ENCODE measurements around the gene CYP27A1. TPM values are rescaled to one million over a fixed set of nuclear protein-coding genes. Genes with fewer than 3 reads are reported as not detected.

The CYP27A1 gene
- total and polyA plus RNA-seq, 2 of the 8 experiments (the other 6 are each of a cell fraction or from before 2014, with no cell fraction given) = 5.4 to 14.7 TPM

DNA sequence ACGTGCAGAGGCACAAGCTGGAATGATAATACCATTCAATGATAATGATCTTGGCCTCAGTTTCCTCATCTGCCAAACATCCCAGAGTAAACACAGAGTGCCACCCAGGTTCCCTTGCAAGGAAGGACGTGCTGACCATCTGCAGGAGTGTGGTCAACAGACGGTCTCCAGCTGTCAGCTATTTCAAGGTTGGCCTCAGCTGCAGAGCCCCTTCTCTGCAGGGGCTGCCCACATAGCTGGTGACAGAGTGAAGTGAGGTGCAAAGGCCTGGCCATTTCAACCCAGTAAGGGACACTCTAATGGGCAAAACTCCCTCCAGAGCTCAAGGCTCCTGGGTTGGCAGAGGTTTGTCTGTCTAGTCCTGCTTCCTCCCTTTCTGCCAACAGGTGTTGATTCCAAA, 69.3 kb downstream of the CYP27A1 start:
- H2BK120ac ChIP-seq (replicated peaks; ENCODE audit: low read depth, low read length) = no peak overlapping the region
- no peak overlapping the region for H3K9ac ChIP-seq (replicated peaks in 1 of 4; ENCODE audit: extremely low read depth in 1 of 4, low read depth in 3 of 4, low read length in 3 of 4)
- no peak overlapping the region for H4K8ac ChIP-seq (ENCODE audit: extremely low read depth, insufficient read depth, low read length)
- no peak overlapping the region for H2BK15ac ChIP-seq (ENCODE audit: low read length)
- no peak overlapping the region for H4K91ac ChIP-seq (replicated peaks; ENCODE audit: insufficient read length, low read length)
- no peaks in the 10 kb centered on the region for H3K79me2 ChIP-seq (ENCODE audit: control insufficient read depth in 1 of 2, insufficient read depth in 2 of 2, low read length in 2 of 2)
- H3K4me2 ChIP-seq (ENCODE audit: insufficient read depth in 1 of 2, low read depth in 2 of 2, low read length in 2 of 2) = no peak overlapping the region
- no peak overlapping the region for H2BK20ac ChIP-seq (ENCODE audit: low read length)
- peaks cover 31 to 40% (median 34%) of the 10 kb centered on the region in 4 experiments for H3K27me3 ChIP-seq (replicated peaks in 1 of 4; ENCODE audit: control insufficient read depth in 3 of 4, extremely low read depth in 1 of 4, insufficient read depth in 3 of 4, low read length in 3 of 4)
- POLR2A ChIA-PET (ENCODE audit: partially characterized antibody) = no interaction called here
- H3K79me1 ChIP-seq (ENCODE audit: low read depth, low read length) = no peaks in the 10 kb centered on the region
- no peaks in the 10 kb centered on the region for H3K9me3 ChIP-seq (ENCODE audit: insufficient read depth in 2 of 2, low read depth in 1 of 2, low read length in 1 of 2)
- DNase-seq (ENCODE audit: low read depth in 1 of 2, low spot score in 2 of 2) (no peak), FAIRE-seq (no peak)
- H3K4me3 ChIP-seq (ENCODE audit: extremely low read depth in 1 of 4, insufficient read depth in 2 of 4, low read depth in 3 of 4, low read length in 4 of 4) = no peak overlapping the region
- no peak overlapping the region for H2BK5ac ChIP-seq (ENCODE audit: low read depth, low read length)
- H2AFZ ChIP-seq (ENCODE audit: low read length) = no peak overlapping the region
- no peak overlapping the region for H4K5ac ChIP-seq (ENCODE audit: insufficient read length, low read depth, low read length)
- H3K23ac ChIP-seq (ENCODE audit: insufficient read length) = no peak overlapping the region
- H2AK5ac ChIP-seq (ENCODE audit: low read depth, low read length) = no peak overlapping the region
- H3K23me2 ChIP-seq (ENCODE audit: low read depth, low read length) = no peaks in the 10 kb centered on the region
- no peak overlapping the region for H3K4ac ChIP-seq (replicated peaks; ENCODE audit: insufficient read length, low read depth, low read length)
- H3K27ac ChIP-seq (ENCODE audit: low read depth, low read length) = no peak overlapping the region
- H3K56ac ChIP-seq (replicated peaks; ENCODE audit: insufficient read length, low read depth, low read length) = no peak overlapping the region
- no peak overlapping the region for H3K14ac ChIP-seq (ENCODE audit: insufficient read length)
- CTCF ChIA-PET (ENCODE audit: partially characterized antibody) = interaction anchor here (0.6 to 7.5 kb wide), 18 partner anchors 10 to 224 kb away, joined by 3 to 93 read pairs (median 10); no protein-coding TSS in a partner anchor
- no peaks in the 10 kb centered on the region for H3K36me3 ChIP-seq (ENCODE audit: control insufficient read depth in 2 of 4, insufficient read depth in 4 of 4, low read length in 3 of 4)
- H4K20me1 ChIP-seq (replicated peaks in 1 of 2; ENCODE audit: control insufficient read depth in 1 of 2, insufficient read depth in 2 of 2, low read length in 2 of 2) = no peaks in the 10 kb centered on the region
- no peak overlapping the region for H3K18ac ChIP-seq (ENCODE audit: extremely low read depth, low read length)
- no peak overlapping the region for H2BK12ac ChIP-seq (ENCODE audit: low read depth, low read length)
- WGBS, 2 experiments (ENCODE audit: extremely low coverage in 1 of 2, insufficient coverage in 1 of 2, insufficient read length in 1 of 2, insufficient replicate concordance in 2 of 2, low coverage in 1 of 2, low lambda C conversion rate in 2 of 2, missing lambda C conversion rate in 1 of 2) = 71% methylated on average over 3 of the region's 3 CpGs; no CpG with 5 or more reads in 1 of the 2 experiments
- H3K4me1 ChIP-seq (replicated peaks in 1 of 4; ENCODE audit: control insufficient read depth in 3 of 4, insufficient read depth in 4 of 4, low read length in 3 of 4) = peaks cover 10 to 20% (median 13%) of the 10 kb centered on the region in 4 experiments
- TF ChIP-seq, protein P1, sequence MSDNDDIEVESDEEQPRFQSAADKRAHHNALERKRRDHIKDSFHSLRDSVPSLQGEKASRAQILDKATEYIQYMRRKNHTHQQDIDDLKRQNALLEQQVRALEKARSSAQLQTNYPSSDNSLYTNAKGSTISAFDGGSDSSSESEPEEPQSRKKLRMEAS (IDR thresholded peaks at IDR 0.05) = no peak
- TF ChIP-seq RNF2 (IDR thresholded peaks at IDR 0.05; ENCODE audit: borderline replicate concordance, low read depth, low read length, missing control alignments, poor library complexity, severe bottlenecking) (no peak), YY1 (IDR thresholded peaks at IDR 0.05; ENCODE audit: low read depth, low read length) (no peak), SIN3A (conservative IDR thresholded peaks at IDR 0.05 in 1 of 2, IDR thresholded peaks at IDR 0.05 in 1 of 2; ENCODE audit: low read depth in 1 of 2, low read length in 2 of 2) (no peak), EP300 (IDR thresholded peaks at IDR 0.05; ENCODE audit: borderline replicate concordance in 1 of 2, low read depth in 2 of 2, low read length in 2 of 2) (no peak), RAD21 (IDR thresholded peaks at IDR 0.05 in 1 of 2, conservative IDR thresholded peaks at IDR 0.05 in 1 of 2; ENCODE audit: low read depth in 2 of 2, low read length in 2 of 2) (no peak), CHD1 (IDR thresholded peaks at IDR 0.05; ENCODE audit: low read depth, low read length) (no peak), FOSL1 (IDR thresholded peaks at IDR 0.05; ENCODE audit: insufficient read depth, low read depth, low read length) (no peak), SP4 (IDR thresholded peaks at IDR 0.05; ENCODE audit: low read length) (no peak)
- TF ChIP-seq, protein P2, sequence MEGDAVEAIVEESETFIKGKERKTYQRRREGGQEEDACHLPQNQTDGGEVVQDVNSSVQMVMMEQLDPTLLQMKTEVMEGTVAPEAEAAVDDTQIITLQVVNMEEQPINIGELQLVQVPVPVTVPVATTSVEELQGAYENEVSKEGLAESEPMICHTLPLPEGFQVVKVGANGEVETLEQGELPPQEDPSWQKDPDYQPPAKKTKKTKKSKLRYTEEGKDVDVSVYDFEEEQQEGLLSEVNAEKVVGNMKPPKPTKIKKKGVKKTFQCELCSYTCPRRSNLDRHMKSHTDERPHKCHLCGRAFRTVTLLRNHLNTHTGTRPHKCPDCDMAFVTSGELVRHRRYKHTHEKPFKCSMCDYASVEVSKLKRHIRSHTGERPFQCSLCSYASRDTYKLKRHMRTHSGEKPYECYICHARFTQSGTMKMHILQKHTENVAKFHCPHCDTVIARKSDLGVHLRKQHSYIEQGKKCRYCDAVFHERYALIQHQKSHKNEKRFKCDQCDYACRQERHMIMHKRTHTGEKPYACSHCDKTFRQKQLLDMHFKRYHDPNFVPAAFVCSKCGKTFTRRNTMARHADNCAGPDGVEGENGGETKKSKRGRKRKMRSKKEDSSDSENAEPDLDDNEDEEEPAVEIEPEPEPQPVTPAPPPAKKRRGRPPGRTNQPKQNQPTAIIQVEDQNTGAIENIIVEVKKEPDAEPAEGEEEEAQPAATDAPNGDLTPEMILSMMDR (IDR thresholded peaks at IDR 0.05; ENCODE audit: control extremely low read depth in 1 of 3, insufficient read depth in 1 of 3, low read depth in 1 of 3, low read length in 3 of 3) = no peak
